Sigmoid colon (tissue), 3 donors: Measurements from ENCODE around the gene PRKN.

ENCODE experiments used
- CTCF ChIP-seq, 4 experiments: fragments of 450-650 bp in 3 of 4; fragments of 200-600 bp in 1 of 4; IDR thresholded peaks; one replicate each; pipeline ENCODE4 v1.5.1; 2016 to 2019; ENCODE audit warnings: antibody characterized with exemption in 4 of 4, mild to moderate bottlenecking in 3 of 4, moderate library complexity in 2 of 4
- POLR2A ChIP-seq, 2 donors: fragments of 450-650 bp; IDR thresholded peaks; one replicate each; pipeline ENCODE4 v1.6.1; 2016; ENCODE audit warnings: antibody characterized with exemption in 2 of 2, mild to moderate bottlenecking in 2 of 2, moderate library complexity in 2 of 2

GRCh38 chr6:161710698-161711097 lies 1016.9 kb downstream of the PRKN start:
- TF ChIP-seq CTCF (IDR thresholded peaks at IDR 0.05) (no peak), POLR2A (IDR thresholded peaks at IDR 0.05) (no peak)
